ENCODE measurements around the gene TRDMT1. TPM values are rescaled to one million over a fixed set of nuclear protein-coding genes. Genes with fewer than 3 reads are reported as not detected.

Gene TRDMT1
- total RNA-seq, 1 donor: 8.9 TPM

GRCh38 chr10:17179002-17179401 is 22.5 kb downstream of the TRDMT1 start:
- DNase-seq (ENCODE audit: low read depth in 2 of 3, low spot score in 2 of 3): no peak

GRCh38 chr10:17178006-17178405 is 23.5 kb downstream of the TRDMT1 start:
- no peak for DNase-seq (ENCODE audit: low read depth in 2 of 3, low spot score in 2 of 3)

- DNase-seq (ENCODE audit: low read depth in 2 of 3, low spot score in 2 of 3): no peak
These were observed 24.5 kb downstream of the TRDMT1 start for GRCh38 chr10:17177014-17177413.

GRCh38 chr10:17176091-17176490 is 25.4 kb downstream of the TRDMT1 start:
- no peak for DNase-seq (ENCODE audit: low read depth in 2 of 3, low spot score in 2 of 3)

- peak in 1 of 3 donors; percentile 42 for DNase-seq (ENCODE audit: low read depth in 2 of 3, low spot score in 2 of 3)
These were observed 25.9 kb downstream of the TRDMT1 start for GRCh38 chr10:17175551-17175950.

GRCh38 chr10:17174626-17175025 is 26.8 kb downstream of the TRDMT1 start:
- no peak for DNase-seq (ENCODE audit: low read depth in 2 of 3, low spot score in 2 of 3)

GRCh38 chr10:17171141-17171641 is 30.3 kb downstream of the TRDMT1 start:
- DNase-seq (ENCODE audit: low read depth in 2 of 3, low spot score in 2 of 3): no peak

GRCh38 chr10:17169803-17170202 is 31.7 kb downstream of the TRDMT1 start:
- DNase-seq (ENCODE audit: low read depth in 2 of 3, low spot score in 2 of 3): no peak

- DNase-seq (ENCODE audit: low read depth in 2 of 3, low spot score in 2 of 3): no peak
These were observed 34.8 kb downstream of the TRDMT1 start for GRCh38 chr10:17166699-17167098.

GRCh38 chr10:17162828-17163227 is 38.6 kb downstream of the TRDMT1 start:
- DNase-seq (ENCODE audit: low read depth in 2 of 3, low spot score in 2 of 3): no peak

GRCh38 chr10:17161775-17162174 is 39.7 kb downstream of the TRDMT1 start:
- DNase-seq (ENCODE audit: low read depth in 2 of 3, low spot score in 2 of 3): no peak

- no peak for DNase-seq (ENCODE audit: low read depth in 2 of 3, low spot score in 2 of 3)
These were observed 44.4 kb downstream of the TRDMT1 start for GRCh38 chr10:17157024-17157423.

GRCh38 chr10:17155826-17156225 is 45.6 kb downstream of the TRDMT1 start:
- DNase-seq (ENCODE audit: low read depth in 2 of 3, low spot score in 2 of 3): no peak

- no peak for DNase-seq (ENCODE audit: low read depth in 2 of 3, low spot score in 2 of 3)
These were observed 47.4 kb downstream of the TRDMT1 start for GRCh38 chr10:17154116-17154515.

- DNase-seq (ENCODE audit: low read depth in 2 of 3, low spot score in 2 of 3): no peak
These were observed 48.2 kb downstream of the TRDMT1 start for GRCh38 chr10:17153321-17153720.

GRCh38 chr10:17151716-17152115 is 49.8 kb downstream of the TRDMT1 start:
- DNase-seq (ENCODE audit: low read depth in 2 of 3, low spot score in 2 of 3): no peak

- DNase-seq (ENCODE audit: low read depth in 2 of 3, low spot score in 2 of 3): no peak
These were observed 53.5 kb downstream of the TRDMT1 start for GRCh38 chr10:17147884-17148489.

- DNase-seq (ENCODE audit: low read depth in 2 of 3, low spot score in 2 of 3): no peak
These were observed 54.6 kb downstream of the TRDMT1 start for GRCh38 chr10:17146892-17147291.

GRCh38 chr10:17145239-17145638 is 56.2 kb downstream of the TRDMT1 start:
- DNase-seq (ENCODE audit: low read depth in 2 of 3, low spot score in 2 of 3): no peak

- no peak for DNase-seq (ENCODE audit: low read depth in 2 of 3, low spot score in 2 of 3)
These were observed 56.7 kb downstream of the TRDMT1 start for GRCh38 chr10:17144757-17145156.

- no peak for DNase-seq (ENCODE audit: low read depth in 2 of 3, low spot score in 2 of 3)
These were observed 57.4 kb downstream of the TRDMT1 start for GRCh38 chr10:17144032-17144431.

GRCh38 chr10:17143055-17143690 is 58.3 kb downstream of the TRDMT1 start:
- no peak for DNase-seq (ENCODE audit: low read depth in 2 of 3, low spot score in 2 of 3)

Measured in hematopoietic multipotent progenitor cell (in vitro differentiated cells).